Fibroblast of villous mesenchyme (primary cell): Measurements from ENCODE around the gene DNM2. TPM values are rescaled to one million over a fixed set of nuclear protein-coding genes. Genes with fewer than 3 reads are reported as not detected.

Experiments
- DNase-seq: peaks from one replicate; pipeline ENCODE4 v3.0.0-alpha.2; 2010; ENCODE audit warnings: low read depth
- H3K4me3 ChIP-seq: 2 replicates; pipeline ENCODE4 v1.5.1; 2011; ENCODE audit warnings: low read depth, mild to moderate bottlenecking, low read length
- CTCF ChIP-seq: IDR thresholded peaks from 2 replicates; pipeline ENCODE4 v1.5.1; 2012; ENCODE audit warnings: low read depth, mild to moderate bottlenecking, low read length; ENCODE audit not compliant: insufficient read depth
- total RNA-seq: library from RNA; depleted of rRNA; stranded (reverse); fragments of >200 nt; gene quantifications from 2 replicates; pipeline ENCODE4 v1.2.3, GENCODE V29; 2012

Gene DNM2
- total RNA-seq, 1 donor: 101 TPM

- TF ChIP-seq CTCF: no peak
- DNase-seq: peak; percentile 95
- H3K4me3 ChIP-seq: no peak overlapping the region
Observed at GRCh38 chr19:10812902-10813404, 95.1 kb downstream of the DNM2 start.

- DNase-seq: no peak
- peak overlapping the region; percentile 85 for H3K4me3 ChIP-seq
- TF ChIP-seq CTCF: no peak
Observed at GRCh38 chr19:10815007-10815536, 97.2 kb downstream of the DNM2 start.

- peak overlapping the region; percentile 85 for H3K4me3 ChIP-seq
- peak; percentile 54 for DNase-seq
Observed at GRCh38 chr19:10815969-10816644, 98.2 kb downstream of the DNM2 start.

GRCh38 chr19:10816691-10817090 is 98.8 kb downstream of the DNM2 start:
- peak; percentile 14 for DNase-seq
- peak overlapping the region; percentile 85 for H3K4me3 ChIP-seq
- TF ChIP-seq CTCF: no peak

More at GRCh38 chr19:10815969-10816644, 98.2 kb downstream of the DNM2 start:
- no peak for TF ChIP-seq CTCF

GRCh38 chr19:10817291-10818038 is 99.6 kb downstream of the DNM2 start:
- TF ChIP-seq CTCF: no peak
- DNase-seq: peak; percentile 98
- peak overlapping the region; percentile 85 for H3K4me3 ChIP-seq

- TF ChIP-seq CTCF: no peak
- no peak overlapping the region for H3K4me3 ChIP-seq
- DNase-seq: no peak
Observed at GRCh38 chr19:10818301-10819123, 100.6 kb downstream of the DNM2 start.
